ENCODE measurements around the gene PAFAH1B2.

DNA sequence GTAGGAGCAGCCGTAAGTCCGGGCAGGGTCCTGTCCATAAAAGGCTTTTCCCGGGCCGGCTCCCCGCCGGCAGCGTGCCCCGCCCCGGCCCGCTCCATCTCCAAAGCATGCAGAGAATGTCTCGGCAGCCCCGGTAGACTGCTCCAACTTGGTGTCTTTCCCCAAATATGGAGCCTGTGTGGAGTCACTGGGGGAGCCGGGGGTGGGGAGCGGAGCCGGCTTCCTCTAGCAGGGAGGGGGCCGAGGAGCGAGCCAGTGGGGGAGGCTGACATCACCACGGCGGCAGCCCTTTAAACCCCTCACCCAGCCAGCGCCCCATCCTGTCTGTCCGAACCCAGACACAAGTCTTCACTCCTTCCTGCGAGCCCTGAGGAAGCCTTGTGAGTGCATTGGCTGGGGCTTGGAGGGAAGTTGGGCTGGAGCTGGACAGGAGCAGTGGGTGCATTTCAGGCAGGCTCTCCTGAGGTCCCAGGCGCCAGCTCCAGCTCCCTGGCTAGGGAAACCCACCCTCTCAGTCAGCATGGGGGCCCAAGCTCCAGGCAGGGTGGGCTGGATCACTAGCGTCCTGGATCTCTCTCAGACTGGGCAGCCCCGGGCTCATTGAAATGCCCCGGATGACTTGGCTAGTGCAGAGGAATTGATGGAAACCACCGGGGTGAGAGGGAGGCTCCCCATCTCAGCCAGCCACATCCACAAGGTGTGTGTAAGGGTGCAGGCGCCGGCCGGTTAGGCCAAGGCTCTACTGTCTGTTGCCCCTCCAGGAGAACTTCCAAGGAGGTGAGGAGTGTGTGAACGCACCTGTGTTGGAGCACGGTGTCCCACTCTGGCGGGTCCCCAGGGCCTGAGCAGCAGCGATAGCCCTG is 55.2 kb downstream of the PAFAH1B2 start, which contains the start of gene TAGLN:
- TF ChIP-seq FOS (IDR thresholded peaks at IDR 0.05; ENCODE audit: borderline replicate concordance, extremely low read depth, insufficient read length): no peak
- no peak for TF ChIP-seq SIN3A (IDR thresholded peaks at IDR 0.05; ENCODE audit: low read depth, low read length)
- TF ChIP-seq YY1 (IDR thresholded peaks at IDR 0.05; ENCODE audit: low read depth, low read length): no peak
- TF ChIP-seq CTCF (IDR thresholded peaks at IDR 0.05 in 2 of 3, conservative IDR thresholded peaks at IDR 0.05 in 1 of 3; ENCODE audit: control insufficient read depth in 2 of 3, extremely low read depth in 1 of 3, insufficient read depth in 1 of 3, low read depth in 3 of 3, low read length in 3 of 3): no peak
- no peak for TF ChIP-seq SREBF2 (IDR thresholded peaks at IDR 0.05; ENCODE audit: low read length)
- TF ChIP-seq RAD21 (IDR thresholded peaks at IDR 0.05; ENCODE audit: insufficient read depth, low read depth, low read length): no peak
- TF ChIP-seq, protein P1, sequence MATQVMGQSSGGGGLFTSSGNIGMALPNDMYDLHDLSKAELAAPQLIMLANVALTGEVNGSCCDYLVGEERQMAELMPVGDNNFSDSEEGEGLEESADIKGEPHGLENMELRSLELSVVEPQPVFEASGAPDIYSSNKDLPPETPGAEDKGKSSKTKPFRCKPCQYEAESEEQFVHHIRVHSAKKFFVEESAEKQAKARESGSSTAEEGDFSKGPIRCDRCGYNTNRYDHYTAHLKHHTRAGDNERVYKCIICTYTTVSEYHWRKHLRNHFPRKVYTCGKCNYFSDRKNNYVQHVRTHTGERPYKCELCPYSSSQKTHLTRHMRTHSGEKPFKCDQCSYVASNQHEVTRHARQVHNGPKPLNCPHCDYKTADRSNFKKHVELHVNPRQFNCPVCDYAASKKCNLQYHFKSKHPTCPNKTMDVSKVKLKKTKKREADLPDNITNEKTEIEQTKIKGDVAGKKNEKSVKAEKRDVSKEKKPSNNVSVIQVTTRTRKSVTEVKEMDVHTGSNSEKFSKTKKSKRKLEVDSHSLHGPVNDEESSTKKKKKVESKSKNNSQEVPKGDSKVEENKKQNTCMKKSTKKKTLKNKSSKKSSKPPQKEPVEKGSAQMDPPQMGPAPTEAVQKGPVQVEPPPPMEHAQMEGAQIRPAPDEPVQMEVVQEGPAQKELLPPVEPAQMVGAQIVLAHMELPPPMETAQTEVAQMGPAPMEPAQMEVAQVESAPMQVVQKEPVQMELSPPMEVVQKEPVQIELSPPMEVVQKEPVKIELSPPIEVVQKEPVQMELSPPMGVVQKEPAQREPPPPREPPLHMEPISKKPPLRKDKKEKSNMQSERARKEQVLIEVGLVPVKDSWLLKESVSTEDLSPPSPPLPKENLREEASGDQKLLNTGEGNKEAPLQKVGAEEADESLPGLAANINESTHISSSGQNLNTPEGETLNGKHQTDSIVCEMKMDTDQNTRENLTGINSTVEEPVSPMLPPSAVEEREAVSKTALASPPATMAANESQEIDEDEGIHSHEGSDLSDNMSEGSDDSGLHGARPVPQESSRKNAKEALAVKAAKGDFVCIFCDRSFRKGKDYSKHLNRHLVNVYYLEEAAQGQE (IDR thresholded peaks at IDR 0.05; ENCODE audit: low read depth, low read length): no peak
- TF ChIP-seq EZH2 (IDR thresholded peaks at IDR 0.05; ENCODE audit: borderline replicate concordance, control insufficient read depth, low read depth, low read length): no peak
- TF ChIP-seq, protein P2, sequence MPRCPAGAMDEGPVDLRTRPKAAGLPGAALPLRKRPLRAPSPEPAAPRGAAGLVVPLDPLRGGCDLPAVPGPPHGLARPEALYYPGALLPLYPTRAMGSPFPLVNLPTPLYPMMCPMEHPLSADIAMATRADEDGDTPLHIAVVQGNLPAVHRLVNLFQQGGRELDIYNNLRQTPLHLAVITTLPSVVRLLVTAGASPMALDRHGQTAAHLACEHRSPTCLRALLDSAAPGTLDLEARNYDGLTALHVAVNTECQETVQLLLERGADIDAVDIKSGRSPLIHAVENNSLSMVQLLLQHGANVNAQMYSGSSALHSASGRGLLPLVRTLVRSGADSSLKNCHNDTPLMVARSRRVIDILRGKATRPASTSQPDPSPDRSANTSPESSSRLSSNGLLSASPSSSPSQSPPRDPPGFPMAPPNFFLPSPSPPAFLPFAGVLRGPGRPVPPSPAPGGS (IDR thresholded peaks at IDR 0.05; ENCODE audit: borderline replicate concordance, insufficient read depth, low read depth, low read length, poor library complexity, severe bottlenecking): no peak
- TF ChIP-seq, protein P3, sequence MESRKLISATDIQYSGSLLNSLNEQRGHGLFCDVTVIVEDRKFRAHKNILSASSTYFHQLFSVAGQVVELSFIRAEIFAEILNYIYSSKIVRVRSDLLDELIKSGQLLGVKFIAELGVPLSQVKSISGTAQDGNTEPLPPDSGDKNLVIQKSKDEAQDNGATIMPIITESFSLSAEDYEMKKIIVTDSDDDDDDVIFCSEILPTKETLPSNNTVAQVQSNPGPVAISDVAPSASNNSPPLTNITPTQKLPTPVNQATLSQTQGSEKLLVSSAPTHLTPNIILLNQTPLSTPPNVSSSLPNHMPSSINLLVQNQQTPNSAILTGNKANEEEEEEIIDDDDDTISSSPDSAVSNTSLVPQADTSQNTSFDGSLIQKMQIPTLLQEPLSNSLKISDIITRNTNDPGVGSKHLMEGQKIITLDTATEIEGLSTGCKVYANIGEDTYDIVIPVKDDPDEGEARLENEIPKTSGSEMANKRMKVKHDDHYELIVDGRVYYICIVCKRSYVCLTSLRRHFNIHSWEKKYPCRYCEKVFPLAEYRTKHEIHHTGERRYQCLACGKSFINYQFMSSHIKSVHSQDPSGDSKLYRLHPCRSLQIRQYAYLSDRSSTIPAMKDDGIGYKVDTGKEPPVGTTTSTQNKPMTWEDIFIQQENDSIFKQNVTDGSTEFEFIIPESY (IDR thresholded peaks at IDR 0.05): no peak
- TF ChIP-seq ZNF622 (IDR thresholded peaks at IDR 0.05): no peak
